BE2C (cell line): ENCODE results near the gene KAZN.

ENCODE experiments used
- DNase-seq: peaks from one replicate; pipeline ENCODE4 v3.0.0-alpha.2; 2020
- H3K27me3 ChIP-seq: fragments of 250-450 bp; sonication (Bioruptor Pico); 2 replicates; pipeline ENCODE4 v1.5.1; 2020; ENCODE audit warnings: mild to moderate bottlenecking
- H3K36me3 ChIP-seq: fragments of 250-450 bp; sonication (Bioruptor Pico); 2 replicates; pipeline ENCODE4 v1.5.1; 2020; ENCODE audit warnings: mild to moderate bottlenecking
- H3K4me1 ChIP-seq: fragments of 250-450 bp; sonication (Bioruptor Pico); 2 replicates; pipeline ENCODE4 v1.5.1; 2020
- H3K4me3 ChIP-seq: 2 replicates; pipeline ENCODE4 v1.5.1; 2011; ENCODE audit warnings: low read depth, low read length
- H3K9me3 ChIP-seq: fragments of 250-450 bp; sonication (Bioruptor Pico); 2 replicates; pipeline ENCODE4 v1.5.1; 2020
- TF ChIP-seq, protein P1 (sequence below): IDR thresholded peaks from 2 replicates; pipeline ENCODE4 v1.5.1; 2012; ENCODE audit warnings: mild to moderate bottlenecking, low read depth, low read length

Gene KAZN

GRCh38 chr1:14629363-14630014, 31.0 kb downstream of the KAZN start:
- no peaks in the 10 kb centered on the region for H3K4me1 ChIP-seq
- H3K4me3 ChIP-seq: no peak overlapping the region
- no peaks in the 10 kb centered on the region for H3K36me3 ChIP-seq
- no peaks in the 10 kb centered on the region for H3K27me3 ChIP-seq
- H3K9me3 ChIP-seq: no peaks in the 10 kb centered on the region
- no peak for DNase-seq
- TF ChIP-seq, protein P1, sequence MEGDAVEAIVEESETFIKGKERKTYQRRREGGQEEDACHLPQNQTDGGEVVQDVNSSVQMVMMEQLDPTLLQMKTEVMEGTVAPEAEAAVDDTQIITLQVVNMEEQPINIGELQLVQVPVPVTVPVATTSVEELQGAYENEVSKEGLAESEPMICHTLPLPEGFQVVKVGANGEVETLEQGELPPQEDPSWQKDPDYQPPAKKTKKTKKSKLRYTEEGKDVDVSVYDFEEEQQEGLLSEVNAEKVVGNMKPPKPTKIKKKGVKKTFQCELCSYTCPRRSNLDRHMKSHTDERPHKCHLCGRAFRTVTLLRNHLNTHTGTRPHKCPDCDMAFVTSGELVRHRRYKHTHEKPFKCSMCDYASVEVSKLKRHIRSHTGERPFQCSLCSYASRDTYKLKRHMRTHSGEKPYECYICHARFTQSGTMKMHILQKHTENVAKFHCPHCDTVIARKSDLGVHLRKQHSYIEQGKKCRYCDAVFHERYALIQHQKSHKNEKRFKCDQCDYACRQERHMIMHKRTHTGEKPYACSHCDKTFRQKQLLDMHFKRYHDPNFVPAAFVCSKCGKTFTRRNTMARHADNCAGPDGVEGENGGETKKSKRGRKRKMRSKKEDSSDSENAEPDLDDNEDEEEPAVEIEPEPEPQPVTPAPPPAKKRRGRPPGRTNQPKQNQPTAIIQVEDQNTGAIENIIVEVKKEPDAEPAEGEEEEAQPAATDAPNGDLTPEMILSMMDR: no peak

DNA sequence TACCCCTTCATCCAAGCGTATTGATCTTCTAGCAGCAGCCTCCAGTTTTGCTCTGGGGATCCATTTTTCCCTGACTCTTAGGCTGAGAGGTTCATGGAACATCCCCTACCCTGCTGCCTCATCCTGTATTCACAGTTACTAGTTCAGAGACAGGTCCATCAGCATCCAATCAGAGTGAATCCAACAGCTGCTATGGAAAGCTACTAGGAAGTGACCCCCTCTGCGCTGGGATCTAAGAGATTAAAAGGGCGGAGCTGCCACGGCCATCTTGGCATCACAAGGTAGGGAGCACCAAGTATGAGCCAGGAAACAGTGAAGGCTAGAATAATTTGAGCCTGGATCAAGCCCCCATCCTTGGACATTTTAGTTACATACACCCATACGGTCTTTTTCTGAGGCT, 32.5 kb downstream of the KAZN start:
- Histone ChIP-seq H3K27me3 (no peaks in the 10 kb centered on the region), H3K4me1 (no peaks in the 10 kb centered on the region), H3K4me3 (no peak overlapping the region), H3K9me3 (no peaks in the 10 kb centered on the region), H3K36me3 (no peaks in the 10 kb centered on the region)
- no peak for DNase-seq
- TF ChIP-seq, protein P1: no peak

GRCh38 chr1:14631421-14631820, 32.9 kb downstream of the KAZN start:
- no peaks in the 10 kb centered on the region for H3K4me1 ChIP-seq
- H3K4me3 ChIP-seq: no peak overlapping the region
- H3K27me3 ChIP-seq: no peaks in the 10 kb centered on the region
- TF ChIP-seq, protein P1: no peak
- no peak for DNase-seq
- H3K36me3 ChIP-seq: no peaks in the 10 kb centered on the region
- no peaks in the 10 kb centered on the region for H3K9me3 ChIP-seq

DNA sequence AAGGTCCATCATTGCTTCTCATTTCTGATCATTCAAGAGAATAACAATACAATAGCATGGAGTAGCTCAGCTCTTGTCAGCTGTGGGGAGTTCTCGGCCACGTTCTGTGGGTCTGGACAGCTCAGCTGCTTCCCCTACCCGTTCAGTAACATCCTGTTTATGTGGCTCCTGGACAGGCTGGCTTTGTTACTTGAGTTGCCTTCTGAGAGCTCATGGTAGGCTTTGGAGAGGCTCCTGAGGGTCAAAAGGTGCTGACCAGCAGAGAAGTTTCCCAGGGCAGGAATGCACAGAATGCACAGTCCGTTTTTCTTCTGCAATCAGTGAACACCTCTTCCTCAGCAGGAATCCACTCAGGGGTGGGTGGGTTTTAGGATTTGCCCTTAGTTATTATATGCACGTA, 36.0 kb downstream of the KAZN start:
- H3K9me3 ChIP-seq: no peaks in the 10 kb centered on the region
- no peaks in the 10 kb centered on the region for H3K27me3 ChIP-seq
- H3K36me3 ChIP-seq: no peaks in the 10 kb centered on the region
- H3K4me1 ChIP-seq: no peaks in the 10 kb centered on the region
- TF ChIP-seq, protein P1: no peak
- no peak for DNase-seq
- no peak overlapping the region for H3K4me3 ChIP-seq

DNA sequence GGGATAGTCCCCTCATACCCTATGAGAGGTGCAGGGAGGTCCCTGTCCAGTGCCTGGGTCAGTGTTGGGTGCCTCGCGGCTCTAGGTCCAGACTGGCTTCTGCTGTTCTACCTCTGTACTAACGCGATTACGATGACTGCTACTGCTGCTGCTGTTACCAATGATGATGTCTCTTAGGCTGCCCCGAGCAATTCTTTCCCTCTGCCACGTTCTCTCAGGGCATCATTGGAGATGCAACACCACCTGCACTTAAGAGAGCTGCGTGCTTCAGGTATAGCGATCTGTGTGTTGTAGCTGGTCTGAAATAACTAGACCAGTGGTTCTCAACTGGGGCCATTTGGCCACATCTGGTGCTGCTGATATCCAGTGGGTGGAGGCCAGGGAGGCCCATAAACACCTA, 36.9 kb downstream of the KAZN start:
- TF ChIP-seq, protein P1: no peak
- H3K9me3 ChIP-seq: no peaks in the 10 kb centered on the region
- no peaks in the 10 kb centered on the region for H3K4me1 ChIP-seq
- no peak for DNase-seq
- H3K27me3 ChIP-seq: no peaks in the 10 kb centered on the region
- H3K4me3 ChIP-seq: no peak overlapping the region
- H3K36me3 ChIP-seq: no peaks in the 10 kb centered on the region

DNA sequence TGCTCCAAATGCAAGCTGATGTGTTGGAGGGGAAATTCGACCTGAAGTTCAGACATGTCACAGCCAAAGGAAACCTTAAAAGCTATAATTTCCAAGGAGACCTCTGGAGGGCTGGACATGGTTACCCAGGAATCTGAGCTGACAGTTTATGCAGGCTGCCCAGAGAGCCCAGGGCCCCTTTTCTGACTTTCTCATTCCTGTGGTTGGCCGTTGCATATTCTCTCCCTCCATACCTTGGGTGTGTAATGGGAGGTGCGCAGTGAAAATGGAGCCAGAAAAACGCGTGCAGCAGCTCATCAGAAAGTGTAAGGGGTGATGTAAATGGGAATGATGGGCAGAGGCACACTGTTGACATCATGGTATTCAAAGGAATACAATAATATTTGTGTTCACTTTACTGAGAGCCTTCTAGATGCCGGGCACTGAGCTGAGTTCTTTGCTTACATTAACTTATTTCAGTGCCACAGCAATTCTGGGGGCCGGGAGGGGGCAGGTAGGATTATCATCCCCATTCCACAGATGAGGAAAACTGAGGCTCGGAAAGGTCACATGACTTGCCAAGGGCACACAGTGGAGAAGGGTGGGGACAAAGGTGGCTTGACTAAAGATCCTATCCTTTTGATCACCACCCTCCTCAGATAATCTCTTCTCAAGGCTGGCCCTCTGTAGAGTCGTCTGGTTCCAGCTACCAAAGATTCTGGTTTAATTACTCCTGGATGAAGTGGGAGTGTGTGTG, 38.6 kb downstream of the KAZN start:
- H3K27me3 ChIP-seq: no peaks in the 10 kb centered on the region
- no peak overlapping the region for H3K4me3 ChIP-seq
- TF ChIP-seq, protein P1: no peak
- H3K36me3 ChIP-seq: no peaks in the 10 kb centered on the region
- H3K9me3 ChIP-seq: no peaks in the 10 kb centered on the region
- no peaks in the 10 kb centered on the region for H3K4me1 ChIP-seq
- no peak for DNase-seq
